ENCODE data around the gene VTCN1. TPM values are rescaled to one million over a fixed set of nuclear protein-coding genes. Genes with fewer than 3 reads are reported as not detected.

VTCN1 gene
- total RNA-seq, 1 donor from 2014 or later, result 49.4 TPM

DNA sequence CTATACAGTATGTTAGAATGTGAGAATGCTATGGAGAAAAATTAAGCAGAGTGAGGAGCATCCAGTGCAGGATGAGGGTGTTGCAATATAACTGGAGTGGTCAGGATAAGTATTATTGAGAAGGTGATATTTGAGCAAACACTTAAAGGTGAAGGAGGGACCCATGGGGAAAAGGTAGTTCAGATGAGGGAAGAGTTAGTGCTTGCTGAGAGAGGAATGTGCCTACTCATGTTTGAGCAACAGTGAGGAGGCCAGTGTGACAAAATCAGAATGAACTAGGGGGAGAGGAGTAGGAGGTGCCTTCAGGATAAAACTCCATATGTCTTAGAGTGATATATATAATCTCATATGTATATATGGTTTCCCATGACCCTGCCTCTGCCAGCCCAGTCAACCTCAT lies 82.9 kb downstream of the VTCN1 start:
- Mint-ChIP-seq H3K36me3 (no peaks in the 10 kb centered on the region), H3K4me3 (no peak overlapping the region), H3K27ac (no peak overlapping the region), H3K4me1 (ENCODE audit: unreplicated experiment) (peaks cover 18% of the 10 kb centered on the region), H3K9me3 (no peaks in the 10 kb centered on the region), H3K27me3 (no peaks in the 10 kb centered on the region)
- DNase-seq (ENCODE audit: extremely low spot score, unreplicated experiment), result no peak
- TF ChIP-seq, protein P1, sequence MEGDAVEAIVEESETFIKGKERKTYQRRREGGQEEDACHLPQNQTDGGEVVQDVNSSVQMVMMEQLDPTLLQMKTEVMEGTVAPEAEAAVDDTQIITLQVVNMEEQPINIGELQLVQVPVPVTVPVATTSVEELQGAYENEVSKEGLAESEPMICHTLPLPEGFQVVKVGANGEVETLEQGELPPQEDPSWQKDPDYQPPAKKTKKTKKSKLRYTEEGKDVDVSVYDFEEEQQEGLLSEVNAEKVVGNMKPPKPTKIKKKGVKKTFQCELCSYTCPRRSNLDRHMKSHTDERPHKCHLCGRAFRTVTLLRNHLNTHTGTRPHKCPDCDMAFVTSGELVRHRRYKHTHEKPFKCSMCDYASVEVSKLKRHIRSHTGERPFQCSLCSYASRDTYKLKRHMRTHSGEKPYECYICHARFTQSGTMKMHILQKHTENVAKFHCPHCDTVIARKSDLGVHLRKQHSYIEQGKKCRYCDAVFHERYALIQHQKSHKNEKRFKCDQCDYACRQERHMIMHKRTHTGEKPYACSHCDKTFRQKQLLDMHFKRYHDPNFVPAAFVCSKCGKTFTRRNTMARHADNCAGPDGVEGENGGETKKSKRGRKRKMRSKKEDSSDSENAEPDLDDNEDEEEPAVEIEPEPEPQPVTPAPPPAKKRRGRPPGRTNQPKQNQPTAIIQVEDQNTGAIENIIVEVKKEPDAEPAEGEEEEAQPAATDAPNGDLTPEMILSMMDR (conservative IDR thresholded peaks at IDR 0.05), result no peak

DNA sequence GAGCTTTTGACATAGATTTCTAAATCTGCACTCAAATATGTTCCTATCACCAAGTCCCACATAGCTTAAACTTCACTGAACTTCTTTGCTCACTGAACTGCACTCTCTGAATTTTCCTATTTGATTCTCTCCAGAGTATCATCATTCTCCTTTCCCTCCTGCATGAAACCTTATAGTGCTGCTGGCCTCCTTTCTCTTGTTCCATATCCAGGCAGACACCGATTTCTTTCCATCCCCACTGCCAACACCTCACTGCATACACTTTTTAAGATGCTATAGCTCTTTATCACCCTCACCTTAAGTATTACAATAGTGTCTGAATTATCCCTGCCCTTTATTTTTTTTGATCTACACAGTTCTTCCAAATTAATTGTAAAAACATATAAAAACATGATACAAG lies 86.1 kb downstream of the VTCN1 start:
- TF ChIP-seq, protein P1 (conservative IDR thresholded peaks at IDR 0.05), result no peak
- no peaks in the 10 kb centered on the region for H3K36me3 Mint-ChIP-seq
- no peaks in the 10 kb centered on the region for H3K27me3 Mint-ChIP-seq
- peaks cover 25% of the 10 kb centered on the region for H3K4me1 Mint-ChIP-seq (ENCODE audit: unreplicated experiment)
- no peak for DNase-seq (ENCODE audit: extremely low spot score, unreplicated experiment)
- no peak overlapping the region for H3K4me3 Mint-ChIP-seq
- H3K27ac Mint-ChIP-seq, result no peak overlapping the region
- H3K9me3 Mint-ChIP-seq, result no peaks in the 10 kb centered on the region

DNA sequence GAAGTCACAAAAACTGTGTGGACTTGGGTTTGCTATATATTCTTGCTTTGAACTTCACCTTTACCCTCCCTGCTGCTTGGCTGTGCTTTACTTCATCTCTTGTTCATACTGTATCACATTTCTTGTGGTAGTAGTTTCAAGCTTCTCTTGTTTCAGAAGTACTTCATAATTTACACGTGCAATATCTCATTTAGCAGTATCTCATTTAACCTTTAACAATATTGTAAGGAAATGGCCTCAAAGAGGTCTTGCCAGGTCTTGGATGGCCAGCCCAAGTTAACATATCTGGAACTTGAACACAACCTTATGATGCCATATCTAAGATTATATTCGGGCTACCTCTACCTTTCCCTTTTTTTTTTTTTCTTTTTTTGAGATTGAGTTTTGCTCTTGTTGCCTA lies 87.5 kb downstream of the VTCN1 start:
- Mint-ChIP-seq H3K4me3 (peak overlapping the region; percentile 73), H3K27me3 (no peaks in the 10 kb centered on the region), H3K36me3 (no peaks in the 10 kb centered on the region), H3K27ac (peak overlapping the region; percentile 39), H3K4me1 (ENCODE audit: unreplicated experiment) (peaks cover 18% of the 10 kb centered on the region), H3K9me3 (no peaks in the 10 kb centered on the region)
- TF ChIP-seq, protein P1 (conservative IDR thresholded peaks at IDR 0.05), result no peak
- no peak for DNase-seq (ENCODE audit: extremely low spot score, unreplicated experiment)

DNA sequence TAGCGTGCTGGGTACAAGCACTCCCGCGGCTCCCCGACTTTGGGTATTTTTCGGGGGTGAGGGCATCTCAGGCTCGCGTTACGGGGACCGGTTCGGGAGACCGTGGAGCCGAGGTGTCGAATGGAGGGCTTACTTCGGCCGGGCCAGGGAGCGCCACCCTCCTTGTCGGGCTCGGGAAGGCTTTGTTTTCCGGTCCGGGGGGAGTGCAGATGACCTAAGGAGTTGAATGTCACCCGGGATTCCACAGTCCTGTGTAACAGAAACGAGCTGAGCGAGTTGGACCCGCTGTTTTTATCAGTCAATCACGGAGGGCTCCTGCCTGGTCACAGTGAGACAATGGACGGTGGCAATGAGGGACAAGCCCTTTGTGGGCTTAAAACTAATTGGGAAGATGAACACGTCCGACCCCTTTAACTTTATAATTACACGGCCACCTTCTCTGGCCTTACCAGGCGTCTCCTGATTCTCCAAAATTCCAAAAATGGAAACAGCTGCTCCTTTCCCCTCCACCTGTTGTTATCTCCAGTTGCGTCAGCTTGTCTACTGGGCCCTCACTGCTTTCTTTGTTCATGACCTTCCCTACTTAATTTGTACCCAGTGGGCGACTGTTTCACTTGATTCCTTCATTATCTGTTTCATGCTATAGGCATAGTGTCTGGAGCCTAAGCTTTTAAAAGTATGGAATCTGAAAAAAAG lies 88.2 kb downstream of the VTCN1 start:
- no peaks in the 10 kb centered on the region for H3K9me3 Mint-ChIP-seq
- H3K4me1 Mint-ChIP-seq (ENCODE audit: unreplicated experiment), result peaks cover 17% of the 10 kb centered on the region

DNA sequence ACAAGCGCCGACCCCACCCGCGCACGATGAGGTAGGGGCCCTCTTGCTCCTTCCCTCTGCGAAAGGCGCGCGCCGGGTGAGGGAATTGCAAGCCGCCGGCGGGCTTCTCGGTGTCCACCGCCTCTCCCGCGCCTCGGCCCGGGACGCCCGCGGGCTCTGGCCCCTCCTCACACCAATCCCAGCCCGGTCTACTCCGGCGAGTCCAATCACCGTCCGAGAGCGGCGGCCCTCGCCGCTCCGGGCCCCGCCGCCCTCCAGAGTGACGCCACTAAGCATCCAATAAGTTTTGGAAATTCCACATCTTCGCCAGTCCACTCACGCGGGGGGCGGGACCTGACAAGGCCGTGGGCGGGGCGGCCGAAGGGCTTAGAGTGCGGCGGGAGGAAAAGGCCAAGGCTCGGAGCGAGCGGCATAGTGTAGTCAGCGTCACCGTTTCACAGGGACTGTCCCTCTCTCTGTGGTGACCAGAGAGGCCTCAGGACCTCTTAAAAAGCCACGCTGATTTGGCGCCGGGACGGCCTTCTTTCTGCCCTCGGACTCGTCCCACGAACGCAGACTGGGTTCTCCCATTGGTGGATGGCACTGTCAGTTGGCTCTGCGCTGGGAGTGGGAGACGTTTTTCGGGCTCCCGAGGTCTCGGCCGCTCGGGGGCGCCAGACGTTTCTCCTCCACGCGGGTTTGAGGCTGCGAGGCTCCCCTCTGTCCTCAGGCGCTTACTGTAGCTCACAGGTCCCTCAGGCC lies 89.0 kb downstream of the VTCN1 start, which contains the start of gene TRIM45:
TRIM45 (minus strand) TSS at position 161 of the 741 bp plus-strand sequence. CDS start 548 bp downstream, outside the sequence.
- Mint-ChIP-seq H3K27me3 (no peaks in the 10 kb centered on the region), H3K4me1 (ENCODE audit: unreplicated experiment) (peaks cover 23% of the 10 kb centered on the region), H3K4me3 (peak within 1 kb of the TSS; percentile 92), H3K36me3 (peaks cover 12% of the 10 kb centered on the region), H3K27ac (peak within 1 kb of the TSS; percentile 95), H3K9me3 (no peaks in the 10 kb centered on the region)
- TF ChIP-seq, protein P1 (conservative IDR thresholded peaks at IDR 0.05), result peak; percentile 79
- DNase-seq (ENCODE audit: extremely low spot score, unreplicated experiment), result peak; percentile 96

More for the DNA sequence above, 88.2 kb downstream of the VTCN1 start:
- peak overlapping the region; percentile 95 for H3K27ac Mint-ChIP-seq
- peaks cover 8% of the 10 kb centered on the region for H3K36me3 Mint-ChIP-seq
- TF ChIP-seq, protein P1 (conservative IDR thresholded peaks at IDR 0.05), result no peak
- DNase-seq (ENCODE audit: extremely low spot score, unreplicated experiment), result no peak
- peak overlapping the region; percentile 92 for H3K4me3 Mint-ChIP-seq
- H3K27me3 Mint-ChIP-seq, result no peaks in the 10 kb centered on the region

Measured in type B pancreatic cell (in vitro differentiated cells).